Effector memory CD4-positive, alpha-beta T cell (primary cell): ENCODE data around the gene UBL7.

Source experiments
- DNase-seq, 3 donors: peaks; one replicate each; pipeline ENCODE4 v3.0.0-alpha.2; 2020
- H3K27ac ChIP-seq: 2 replicates; pipeline ENCODE4 v1.7.0; 2013; ENCODE audit warnings: mild to moderate bottlenecking, low read length, moderate library complexity; ENCODE audit not compliant: insufficient read depth, poor library complexity, severe bottlenecking
- H3K27me3 ChIP-seq: replicated peaks from 2 replicates; pipeline ENCODE4 v1.7.0; 2013; ENCODE audit warnings: mild to moderate bottlenecking, low read length; ENCODE audit not compliant: insufficient read depth, control insufficient read depth, poor library complexity, severe bottlenecking
- H3K36me3 ChIP-seq: 2 replicates; pipeline ENCODE4 v1.7.0; 2013; ENCODE audit warnings: mild to moderate bottlenecking, low read length, moderate library complexity; ENCODE audit not compliant: control insufficient read depth, insufficient read depth
- H3K4me1 ChIP-seq: 2 replicates; pipeline ENCODE4 v1.7.0; 2013; ENCODE audit warnings: low read length, mild to moderate bottlenecking; ENCODE audit not compliant: control insufficient read depth, insufficient read depth, poor library complexity, severe bottlenecking
- H3K4me3 ChIP-seq: 2 replicates; pipeline ENCODE4 v1.7.0; 2013; ENCODE audit warnings: low read length, low read depth, mild to moderate bottlenecking; ENCODE audit not compliant: insufficient read depth, poor library complexity, severe bottlenecking
- H3K9me3 ChIP-seq: 2 replicates; pipeline ENCODE4 v1.7.0; 2013; ENCODE audit warnings: mild to moderate bottlenecking, low read length, moderate library complexity; ENCODE audit not compliant: control insufficient read depth

UBL7 gene

DNA sequence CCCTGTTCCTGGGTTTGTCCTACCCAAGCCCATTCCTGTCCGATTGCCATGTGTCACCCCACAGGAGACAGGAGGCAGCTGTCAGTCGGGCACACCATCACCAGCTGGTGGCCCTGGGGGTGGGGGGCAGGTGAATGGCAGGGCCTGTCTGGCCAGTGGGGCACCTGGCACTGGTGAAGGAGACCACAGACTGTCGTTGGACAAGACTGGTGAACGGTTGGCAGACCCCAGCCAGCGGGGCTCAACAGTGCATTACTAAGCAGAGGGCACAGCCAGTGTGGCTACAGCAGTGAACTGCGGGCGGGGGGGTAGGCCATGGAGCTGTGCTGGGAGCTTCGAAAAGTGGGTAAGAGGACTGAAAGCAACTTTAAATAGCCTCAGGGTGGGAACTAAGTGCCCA lies 29.3 kb downstream of the UBL7 start:
- DNase-seq, result no peak
- peaks cover 16% of the 10 kb centered on the region for H3K4me1 ChIP-seq
- H3K27ac ChIP-seq, result no peak overlapping the region
- no peaks in the 10 kb centered on the region for H3K9me3 ChIP-seq
- no peaks in the 10 kb centered on the region for H3K36me3 ChIP-seq
- H3K27me3 ChIP-seq, result no peaks in the 10 kb centered on the region
- no peak overlapping the region for H3K4me3 ChIP-seq

DNA sequence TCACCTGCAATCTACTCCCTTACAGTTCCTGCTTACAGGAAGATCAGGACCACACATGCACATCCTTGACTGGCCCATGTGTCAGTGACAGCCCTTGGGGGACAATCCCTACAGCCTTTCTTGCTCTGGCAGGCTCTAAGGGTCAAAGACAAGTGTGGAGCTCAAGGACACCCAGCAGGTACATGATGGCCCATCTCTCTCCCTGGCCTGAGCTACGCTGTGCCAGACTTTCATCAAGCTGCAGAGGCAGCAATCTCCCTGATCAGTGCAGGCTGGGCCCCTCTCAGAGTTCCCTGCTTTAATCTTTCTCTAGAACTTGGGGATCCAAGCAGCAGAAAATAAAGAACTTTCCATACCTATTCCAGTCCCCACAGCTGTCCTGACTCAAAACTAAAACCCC lies 29.8 kb downstream of the UBL7 start:
- no peak for DNase-seq
- Histone ChIP-seq H3K4me3 (no peak overlapping the region), H3K27me3 (no peaks in the 10 kb centered on the region), H3K4me1 (peaks cover 16% of the 10 kb centered on the region), H3K9me3 (no peaks in the 10 kb centered on the region), H3K36me3 (no peaks in the 10 kb centered on the region), H3K27ac (no peak overlapping the region)

DNA sequence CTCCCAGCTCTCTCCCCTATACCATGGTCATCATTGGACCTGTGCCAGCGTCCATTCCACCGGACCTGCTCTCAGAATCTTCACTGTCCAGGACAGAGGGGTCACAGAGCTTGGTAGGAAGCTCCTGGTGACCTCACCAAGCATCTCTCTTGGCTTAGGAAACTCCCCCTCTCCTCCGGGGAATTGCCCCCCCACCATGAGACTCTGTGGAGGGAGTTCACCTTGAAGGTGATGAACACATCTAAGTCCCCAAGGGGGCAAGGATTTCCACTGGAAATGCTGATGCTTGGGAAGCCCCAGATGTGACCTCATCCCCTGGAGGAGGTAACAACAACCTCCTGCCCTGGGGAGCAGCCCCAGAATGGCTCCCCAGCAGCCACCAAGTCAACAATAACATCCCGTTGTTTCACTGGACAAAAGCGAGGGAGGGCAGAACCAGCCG lies 30.4 kb downstream of the UBL7 start:
- Histone ChIP-seq H3K9me3 (no peaks in the 10 kb centered on the region), H3K27ac (no peak overlapping the region), H3K36me3 (no peaks in the 10 kb centered on the region), H3K27me3 (no peaks in the 10 kb centered on the region), H3K4me1 (peaks cover 16% of the 10 kb centered on the region), H3K4me3 (no peak overlapping the region)
- no peak for DNase-seq

DNA sequence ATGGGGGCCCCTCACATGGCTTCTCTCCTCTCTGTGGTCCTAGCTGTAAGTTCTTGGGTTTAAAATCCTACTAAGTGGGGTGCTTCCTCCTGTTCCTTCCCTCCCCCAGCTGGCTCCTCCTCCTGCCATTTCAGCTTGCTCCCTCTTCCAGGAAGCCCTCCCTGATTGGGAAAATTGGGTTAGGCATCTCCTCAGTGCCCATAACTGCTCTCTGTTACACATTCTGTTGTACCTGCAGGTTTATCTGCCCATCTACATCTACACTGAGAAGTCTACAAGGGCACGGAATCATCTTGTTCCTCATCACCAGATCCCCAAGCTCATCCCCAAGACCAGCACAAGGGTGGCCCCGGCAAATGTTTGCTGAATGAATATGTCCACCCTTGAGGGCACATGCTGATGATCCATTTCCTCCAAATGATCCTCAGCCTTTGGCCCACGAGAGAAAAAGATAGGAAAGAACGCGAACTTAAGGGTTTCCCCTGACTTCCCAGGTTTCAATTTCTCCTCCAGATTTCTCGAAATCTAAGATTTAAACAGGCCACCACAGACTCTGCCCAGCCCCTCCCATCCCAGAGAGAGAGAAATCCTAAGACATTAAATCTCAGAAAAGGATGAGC lies 31.1 kb downstream of the UBL7 start:
- H3K27ac ChIP-seq, result no peak overlapping the region
- no peak overlapping the region for H3K4me3 ChIP-seq
- DNase-seq, result no peak
- H3K4me1 ChIP-seq, result peaks cover 16% of the 10 kb centered on the region
- H3K36me3 ChIP-seq, result no peaks in the 10 kb centered on the region
- no peaks in the 10 kb centered on the region for H3K9me3 ChIP-seq
- no peaks in the 10 kb centered on the region for H3K27me3 ChIP-seq

DNA sequence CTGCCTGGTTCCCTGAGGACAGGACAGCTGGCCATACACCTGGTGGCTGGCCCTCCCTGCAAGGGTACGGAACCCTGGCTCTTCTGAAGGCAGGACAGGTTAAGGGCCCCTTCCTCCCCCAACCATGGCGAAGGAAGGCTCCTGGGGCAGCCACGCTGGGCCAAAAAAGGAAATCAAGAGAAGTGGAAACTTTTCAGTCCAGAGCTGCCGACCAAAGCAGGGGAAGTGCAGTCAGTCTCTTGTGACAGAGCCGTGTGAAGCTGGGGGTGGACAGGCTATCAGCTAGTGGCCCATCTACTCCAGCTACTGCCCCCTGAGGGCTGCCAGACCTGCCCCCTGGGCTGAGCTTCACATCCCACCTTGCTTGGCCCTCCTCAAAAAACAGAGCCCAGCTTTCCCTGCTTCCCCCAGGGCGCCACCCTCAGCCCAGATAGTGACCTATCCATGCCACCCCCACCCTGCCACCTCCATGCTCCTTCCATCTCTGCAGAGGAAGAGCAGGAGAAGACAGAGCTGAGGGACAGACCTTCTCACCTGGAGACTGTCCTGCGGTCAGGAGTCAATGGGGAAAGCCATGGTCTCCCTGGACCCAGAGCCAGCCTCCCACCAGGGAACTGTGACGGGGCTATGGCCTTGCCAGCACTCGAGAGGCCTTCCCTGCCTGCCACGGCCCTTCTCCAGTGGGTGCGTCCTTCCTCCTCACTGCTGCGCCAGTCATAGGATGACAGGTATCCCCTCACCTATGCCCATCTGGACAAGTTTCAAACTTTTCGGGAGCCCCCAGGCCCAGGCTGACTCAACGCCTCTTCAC lies 31.8 kb downstream of the UBL7 start:
- no peaks in the 10 kb centered on the region for H3K9me3 ChIP-seq
- H3K27ac ChIP-seq, result no peak overlapping the region
- H3K36me3 ChIP-seq, result no peaks in the 10 kb centered on the region
- peaks cover 14% of the 10 kb centered on the region for H3K4me1 ChIP-seq
- no peak overlapping the region for H3K4me3 ChIP-seq
- no peaks in the 10 kb centered on the region for H3K27me3 ChIP-seq
- no peak for DNase-seq

DNA sequence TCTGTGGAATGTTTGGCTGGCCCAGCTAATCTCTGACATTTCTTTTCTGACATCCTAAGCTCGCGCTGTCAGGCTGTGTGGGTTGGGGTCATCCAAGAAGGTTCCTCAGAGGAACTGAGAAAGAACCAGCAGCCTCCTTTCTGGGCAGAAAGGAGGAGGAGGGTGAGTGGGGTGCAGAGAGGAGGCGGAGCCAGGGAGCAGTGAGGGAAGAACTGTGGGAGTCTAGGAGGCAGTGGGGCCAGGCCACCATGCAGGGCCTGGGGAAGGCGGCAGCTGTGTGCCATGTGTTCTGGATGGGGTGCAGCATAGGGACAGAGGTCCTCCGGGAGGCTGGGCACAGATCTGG lies 32.5 kb downstream of the UBL7 start:
- DNase-seq, result no peak
- H3K27ac ChIP-seq, result no peak overlapping the region
- H3K27me3 ChIP-seq, result no peaks in the 10 kb centered on the region
- peaks cover 9% of the 10 kb centered on the region for H3K4me1 ChIP-seq
- no peaks in the 10 kb centered on the region for H3K9me3 ChIP-seq
- H3K36me3 ChIP-seq, result no peaks in the 10 kb centered on the region
- no peak overlapping the region for H3K4me3 ChIP-seq

DNA sequence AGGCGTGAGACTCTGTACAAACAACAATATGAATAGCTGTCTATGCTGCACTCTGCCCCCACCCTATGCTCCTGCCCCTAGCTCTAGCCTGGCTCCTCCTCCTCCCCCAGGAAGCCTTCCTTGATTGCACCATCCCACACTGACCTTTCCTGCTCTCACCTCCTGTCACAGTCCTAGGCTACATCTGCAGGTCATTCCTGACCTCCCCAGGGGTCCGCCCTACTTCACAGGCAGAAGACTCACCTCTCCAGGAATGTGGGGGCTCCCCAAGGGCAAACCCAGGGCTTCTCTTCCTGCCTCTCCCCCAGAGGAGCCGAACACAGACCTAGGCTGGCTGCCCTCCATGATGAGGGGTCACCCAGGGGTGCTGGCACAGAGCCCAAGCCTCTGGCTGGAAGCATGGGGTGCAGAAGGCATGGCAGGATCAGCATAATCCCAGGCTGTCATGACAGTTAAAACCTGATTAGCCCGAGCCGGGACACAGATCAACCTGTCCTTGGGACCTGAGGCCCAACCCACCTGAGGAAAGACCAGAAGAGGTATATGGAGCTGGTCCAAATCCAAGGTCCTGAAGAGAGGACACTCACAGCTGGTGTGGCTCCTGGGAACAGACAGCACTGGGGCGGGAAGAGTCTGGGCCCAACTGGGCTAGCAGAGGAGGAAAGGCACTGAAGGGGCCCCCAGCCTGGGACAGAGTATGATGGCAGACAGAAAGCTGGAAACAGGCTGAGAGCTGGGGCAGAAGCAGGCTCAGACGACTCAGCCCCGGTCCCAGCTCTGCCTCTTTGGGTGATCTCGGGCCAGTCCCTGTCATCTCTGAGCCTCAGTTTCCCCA lies 33.1 kb downstream of the UBL7 start:
- Histone ChIP-seq H3K36me3 (no peaks in the 10 kb centered on the region), H3K27me3 (no peaks in the 10 kb centered on the region), H3K9me3 (no peaks in the 10 kb centered on the region), H3K4me3 (no peak overlapping the region), H3K27ac (no peak overlapping the region), H3K4me1 (peaks cover 4% of the 10 kb centered on the region)
- DNase-seq, result no peak

DNA sequence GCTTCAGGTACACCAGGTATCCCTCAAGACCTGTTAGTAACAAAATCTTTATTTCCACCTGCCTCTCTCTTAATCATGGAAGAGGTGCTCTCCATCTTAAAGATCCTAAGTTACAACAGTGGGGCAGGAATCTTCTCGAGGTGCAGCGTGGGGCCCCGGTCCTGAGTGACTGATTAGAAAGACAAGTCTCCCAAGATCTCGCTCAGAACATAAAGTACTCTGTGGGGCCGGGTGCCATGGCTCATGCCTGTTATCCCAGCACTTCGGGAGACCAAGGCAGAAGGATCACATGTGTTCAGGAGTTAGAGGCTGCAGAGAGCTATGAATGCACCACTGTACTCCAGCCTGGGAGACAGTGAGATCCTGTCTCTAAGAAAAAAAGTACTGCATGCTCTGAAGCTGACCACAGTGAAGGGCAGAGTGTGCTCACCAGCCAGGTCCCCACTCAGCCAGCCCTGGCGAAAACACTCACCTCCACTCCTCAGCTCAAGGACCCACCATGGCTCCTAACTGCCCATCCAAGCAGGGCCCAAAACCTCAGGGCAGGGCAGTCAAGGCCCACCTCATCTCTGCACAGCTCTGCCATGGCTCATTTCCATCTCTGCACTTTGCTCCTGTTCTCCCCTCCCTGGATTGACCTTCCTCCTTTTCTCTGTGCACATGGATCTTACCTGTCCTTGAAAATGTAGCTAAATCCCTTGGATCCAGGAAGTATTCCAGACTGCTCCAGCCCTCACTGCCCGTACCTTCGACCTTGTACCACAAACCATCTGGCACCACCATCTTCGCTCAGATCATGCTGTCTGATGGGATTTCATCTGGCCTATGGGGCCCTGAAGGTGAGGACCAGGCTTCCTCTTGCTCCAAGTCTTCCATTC lies 34.3 kb downstream of the UBL7 start:
- no peak overlapping the region for H3K27ac ChIP-seq
- no peaks in the 10 kb centered on the region for H3K36me3 ChIP-seq

DNA sequence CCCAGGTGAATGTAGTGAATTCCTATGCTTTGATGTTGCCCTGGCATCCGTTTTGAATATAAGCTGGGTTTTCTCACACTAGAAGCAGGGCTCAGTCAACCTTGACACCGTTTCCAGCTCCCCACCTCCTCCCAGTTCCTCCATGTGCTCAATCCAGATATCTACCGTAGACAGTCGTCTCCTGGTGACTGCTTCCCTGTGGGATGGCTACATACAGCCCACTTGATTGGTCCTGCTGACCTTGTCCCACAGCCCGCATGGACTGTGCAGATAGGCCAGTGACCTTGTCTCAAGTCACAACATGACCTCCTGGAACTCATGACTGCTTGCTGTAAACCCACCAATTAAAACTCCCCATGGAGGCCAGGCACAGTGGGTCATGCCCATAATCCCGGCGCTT lies 35.3 kb downstream of the UBL7 start:
- no peaks in the 10 kb centered on the region for H3K36me3 ChIP-seq
- DNase-seq, result no peak
- H3K4me3 ChIP-seq, result no peak overlapping the region
- H3K27me3 ChIP-seq, result no peaks in the 10 kb centered on the region
- no peaks in the 10 kb centered on the region for H3K4me1 ChIP-seq
- no peaks in the 10 kb centered on the region for H3K9me3 ChIP-seq
- H3K27ac ChIP-seq, result no peak overlapping the region

More for the DNA sequence above, 34.3 kb downstream of the UBL7 start:
- H3K4me1 ChIP-seq, result no peaks in the 10 kb centered on the region
- no peaks in the 10 kb centered on the region for H3K27me3 ChIP-seq
- no peak for DNase-seq
- no peaks in the 10 kb centered on the region for H3K9me3 ChIP-seq
- H3K4me3 ChIP-seq, result no peak overlapping the region
